ENCODE data around the gene AGBL4. TPM values are rescaled to one million over a fixed set of nuclear protein-coding genes. Genes with fewer than 3 reads are reported as not detected.

The AGBL4 gene
- polyA plus RNA-seq, 1 experiment, result not detected

GRCh38 chr1:49171941-49172593, 851.7 kb downstream of the AGBL4 start:
- H3K9me3 ChIP-seq (ENCODE audit: control insufficient read depth, insufficient read depth, low read length), result peaks cover 2% of the 10 kb centered on the region
- H3K27me3 ChIP-seq (ENCODE audit: control insufficient read depth, insufficient read depth, low read length), result no peaks in the 10 kb centered on the region
- no peak overlapping the region for H3K4me3 ChIP-seq (ENCODE audit: low read depth, low read length)
- no peak for DNase-seq (ENCODE audit: low read depth, low spot score)
- ChIA-PET POLR2A (no interaction called here), CTCF (no interaction called here)
- TF ChIP-seq CTCF (IDR thresholded peaks at IDR 0.05; ENCODE audit: low read depth, low read length), result no peak
- H3K27ac ChIP-seq (ENCODE audit: low read depth, low read length), result no peak overlapping the region

GRCh38 chr1:49166031-49166430, 857.7 kb downstream of the AGBL4 start:
- H3K9me3 ChIP-seq (ENCODE audit: control insufficient read depth, insufficient read depth, low read length), result peaks cover 2% of the 10 kb centered on the region; the same call in 1 of the 2 replicates
- H3K27me3 ChIP-seq (ENCODE audit: control insufficient read depth, insufficient read depth, low read length), result no peaks in the 10 kb centered on the region
- ChIA-PET CTCF (no interaction called here), POLR2A (no interaction called here)
- DNase-seq (ENCODE audit: low read depth, low spot score), result no peak
- no peak overlapping the region for H3K27ac ChIP-seq (ENCODE audit: low read depth, low read length)
- no peak overlapping the region for H3K4me3 ChIP-seq (ENCODE audit: low read depth, low read length)
- TF ChIP-seq CTCF (IDR thresholded peaks at IDR 0.05; ENCODE audit: low read depth, low read length), result no peak

- DNase-seq (ENCODE audit: low read depth, low spot score), result no peak
- H3K27ac ChIP-seq (ENCODE audit: low read depth, low read length), result no peak overlapping the region
- TF ChIP-seq CTCF (IDR thresholded peaks at IDR 0.05; ENCODE audit: low read depth, low read length), result no peak
- CTCF ChIA-PET, result no interaction called here
- H3K9me3 ChIP-seq (ENCODE audit: control insufficient read depth, insufficient read depth, low read length), result peaks cover 11% of the 10 kb centered on the region
- H3K27me3 ChIP-seq (ENCODE audit: control insufficient read depth, insufficient read depth, low read length), result no peaks in the 10 kb centered on the region
- no peak overlapping the region for H3K4me3 ChIP-seq (ENCODE audit: low read depth, low read length)
- POLR2A ChIA-PET, result no interaction called here
These were observed 860.7 kb downstream of the AGBL4 start for GRCh38 chr1:49163031-49163430.

GRCh38 chr1:49160677-49161076, 863.1 kb downstream of the AGBL4 start:
- no peak for DNase-seq (ENCODE audit: low read depth, low spot score)
- ChIA-PET POLR2A (no interaction called here), CTCF (no interaction called here)
- TF ChIP-seq CTCF (IDR thresholded peaks at IDR 0.05; ENCODE audit: low read depth, low read length), result no peak
- no peaks in the 10 kb centered on the region for H3K27me3 ChIP-seq (ENCODE audit: control insufficient read depth, insufficient read depth, low read length)
- peaks cover 11% of the 10 kb centered on the region for H3K9me3 ChIP-seq (ENCODE audit: control insufficient read depth, insufficient read depth, low read length)
- no peak overlapping the region for H3K27ac ChIP-seq (ENCODE audit: low read depth, low read length)
- H3K4me3 ChIP-seq (ENCODE audit: low read depth, low read length), result no peak overlapping the region

- DNase-seq (ENCODE audit: low read depth, low spot score), result no peak
- POLR2A ChIA-PET, result no interaction called here
- Histone ChIP-seq H3K27me3 (ENCODE audit: control insufficient read depth, insufficient read depth, low read length) (no peaks in the 10 kb centered on the region), H3K27ac (ENCODE audit: low read depth, low read length) (no peak overlapping the region), H3K4me3 (ENCODE audit: low read depth, low read length) (no peak overlapping the region), H3K9me3 (ENCODE audit: control insufficient read depth, insufficient read depth, low read length) (no peaks in the 10 kb centered on the region; the same call in 1 of the 2 replicates)
- CTCF ChIA-PET, result no interaction called here
- no peak for TF ChIP-seq CTCF (IDR thresholded peaks at IDR 0.05; ENCODE audit: low read depth, low read length)
These were observed 887.0 kb downstream of the AGBL4 start for GRCh38 chr1:49136738-49137251.

All from AG04450 (cell line).